HEK293 (cell line): ENCODE data around the gene GRHL3.

Experiments
- CTCF ChIA-PET: fragments of 350-600 bp; formaldehyde crosslinking; extraction: SDS; loops from one replicate; lab custom pipeline; 2021; ENCODE audit warnings: antibody characterized with exemption; lab: Yijun Ruan, JAX
- POLR2A ChIA-PET: fragments of 300-600 bp; formaldehyde crosslinking; extraction: SDS; loops from one replicate; lab custom pipeline; 2020; ENCODE audit warnings: antibody characterized with exemption, inconsistent platforms; lab: Yijun Ruan, JAX
- H3K27ac ChIP-seq: fragments of 200-500 bp; sonication (Bioruptor generic); 2 replicates; pipeline ENCODE4 v1.5.1; 2014; ENCODE audit warnings: low read depth, low read length, control low read depth, inconsistent platforms; ENCODE audit errors: extremely low read depth
- H3K36me3 ChIP-seq, 2 experiments: fragments of 200-500 bp in 1 of 2; sonication (Bioruptor generic) in 1 of 2; 1 replicate in 1 of 2; 2 replicates in 1 of 2; pipeline ENCODE4 v1.5.1; 2014 to 2017; ENCODE audit warnings: inconsistent platforms in 2 of 2, low read length in 2 of 2; ENCODE audit not compliant: control insufficient read depth in 2 of 2, insufficient read depth in 1 of 2
- H3K4me1 ChIP-seq: fragments of 200-500 bp; sonication (Bioruptor generic); 2 replicates; pipeline ENCODE4 v1.5.1; 2014; ENCODE audit warnings: mild to moderate bottlenecking, low read length, inconsistent platforms; ENCODE audit not compliant: control insufficient read depth, insufficient read depth
- H3K4me3 ChIP-seq: 2 replicates; pipeline ENCODE4 v1.5.1; 2011; ENCODE audit warnings: low read depth, mild to moderate bottlenecking, control low read depth, low read length, moderate library complexity
- H3K9me3 ChIP-seq: fragments of 200-500 bp; sonication (Bioruptor generic); 2 replicates; pipeline ENCODE4 v1.5.1; 2014; ENCODE audit warnings: low read depth, low read length, inconsistent platforms; ENCODE audit not compliant: control insufficient read depth, insufficient read depth
- ATF2 ChIP-seq: fragments of 450-650 bp; formaldehyde crosslinking; IDR thresholded peaks from 2 replicates; pipeline ENCODE4 v1.5.1; 2016; ENCODE audit warnings: missing biosample characterization, missing genetic modification characterization, low read depth
- HIC1 ChIP-seq: fragments of 450-650 bp; formaldehyde crosslinking; IDR thresholded peaks from 2 replicates; pipeline ENCODE4 v1.5.1; 2016; ENCODE audit warnings: missing biosample characterization, missing genetic modification characterization
- KLF7 ChIP-seq: fragments of 450-650 bp; formaldehyde crosslinking; IDR thresholded peaks from 2 replicates; pipeline ENCODE4 v1.5.1; 2016; ENCODE audit warnings: missing biosample characterization, missing genetic modification characterization, borderline replicate concordance
- SALL2 ChIP-seq: fragments of 450-650 bp; formaldehyde crosslinking; IDR thresholded peaks from 2 replicates; pipeline ENCODE4 v1.5.0; 2017; ENCODE audit warnings: missing biosample characterization, mild to moderate bottlenecking, missing genetic modification characterization, borderline replicate concordance
- SP2 ChIP-seq: fragments of 450-650 bp; formaldehyde crosslinking; IDR thresholded peaks from 2 replicates; pipeline ENCODE4 v1.5.1; 2016; ENCODE audit warnings: missing biosample characterization, missing genetic modification characterization
- SP7 ChIP-seq: fragments of 450-650 bp; formaldehyde crosslinking; IDR thresholded peaks from 2 replicates; pipeline ENCODE4 v1.5.1; 2016; ENCODE audit warnings: missing biosample characterization, missing genetic modification characterization
- TRIM28 ChIP-seq: IDR thresholded peaks from 2 replicates; pipeline ENCODE4 v1.6.1; 2011; ENCODE audit warnings: low read length, control low read depth, borderline replicate concordance
- ZBTB17 ChIP-seq: fragments of 450-650 bp; formaldehyde crosslinking; IDR thresholded peaks from 2 replicates; pipeline ENCODE4 v1.5.1; 2016; ENCODE audit warnings: missing biosample characterization, missing genetic modification characterization
- ZBTB48 ChIP-seq: fragments of 450-650 bp; formaldehyde crosslinking; IDR thresholded peaks from 2 replicates; pipeline ENCODE4 v1.5.1; 2016; ENCODE audit warnings: missing biosample characterization, missing genetic modification characterization
- ZEB2 ChIP-seq: fragments of 450-650 bp; formaldehyde crosslinking; IDR thresholded peaks from 2 replicates; pipeline ENCODE4 v1.5.1; 2016; ENCODE audit warnings: missing biosample characterization, missing genetic modification characterization
- ZNF138 ChIP-seq: fragments of 450-650 bp; formaldehyde crosslinking; IDR thresholded peaks from 2 replicates; pipeline ENCODE4 v1.5.1; 2016; ENCODE audit warnings: missing biosample characterization, missing genetic modification characterization, borderline replicate concordance
- ZNF2 ChIP-seq: fragments of 450-650 bp; formaldehyde crosslinking; IDR thresholded peaks from 2 replicates; pipeline ENCODE4 v1.5.1; 2016; ENCODE audit warnings: missing biosample characterization, missing genetic modification characterization
- ZNF354C ChIP-seq: fragments of 450-650 bp; formaldehyde crosslinking; IDR thresholded peaks from 2 replicates; pipeline ENCODE4 v1.5.1; 2016; ENCODE audit warnings: missing biosample characterization, missing genetic modification characterization, low read depth, borderline replicate concordance
- ZNF362 ChIP-seq: fragments of 450-650 bp; formaldehyde crosslinking; IDR thresholded peaks from 2 replicates; pipeline ENCODE4 v1.5.1; 2016; ENCODE audit warnings: missing biosample characterization, missing genetic modification characterization
- ZNF433 ChIP-seq: fragments of 450-650 bp; formaldehyde crosslinking; IDR thresholded peaks from 2 replicates; pipeline ENCODE4 v1.5.1; 2016; ENCODE audit warnings: missing biosample characterization, missing genetic modification characterization, low read depth
- ZNF548 ChIP-seq: fragments of 450-650 bp; formaldehyde crosslinking; IDR thresholded peaks from 2 replicates; pipeline ENCODE4 v1.5.1; 2016; ENCODE audit warnings: missing biosample characterization, missing genetic modification characterization
- ZNF555 ChIP-seq: fragments of 450-650 bp; formaldehyde crosslinking; conservative IDR thresholded peaks from 2 replicates; pipeline ENCODE4 v1.5.1; 2017; ENCODE audit warnings: missing biosample characterization, mild to moderate bottlenecking, missing genetic modification characterization, inconsistent platforms
- ZNF558 ChIP-seq: fragments of 450-650 bp; formaldehyde crosslinking; IDR thresholded peaks from 2 replicates; pipeline ENCODE4 v1.5.1; 2016; ENCODE audit warnings: missing biosample characterization, missing genetic modification characterization
- ZNF560 ChIP-seq: fragments of 450-650 bp; formaldehyde crosslinking; IDR thresholded peaks from 2 replicates; pipeline ENCODE4 v1.5.1; 2017; ENCODE audit warnings: missing biosample characterization, missing genetic modification characterization, borderline replicate concordance
- ZNF561 ChIP-seq: fragments of 450-650 bp; IDR thresholded peaks from 2 replicates; pipeline ENCODE4 v1.5.1; 2018; ENCODE audit warnings: missing biosample characterization, missing genetic modification characterization, borderline replicate concordance
- ZNF621 ChIP-seq: fragments of 450-650 bp; formaldehyde crosslinking; IDR thresholded peaks from 2 replicates; pipeline ENCODE4 v1.5.1; 2017; ENCODE audit warnings: missing biosample characterization, missing genetic modification characterization
- ZNF624 ChIP-seq: fragments of 450-650 bp; formaldehyde crosslinking; IDR thresholded peaks from 2 replicates; pipeline ENCODE4 v1.5.1; 2017; ENCODE audit warnings: missing biosample characterization, missing genetic modification characterization
- ZNF629 ChIP-seq: fragments of 450-650 bp; formaldehyde crosslinking; IDR thresholded peaks from 2 replicates; pipeline ENCODE4 v1.5.1; 2017; ENCODE audit warnings: missing biosample characterization, missing genetic modification characterization
- ZNF670 ChIP-seq: fragments of 450-650 bp; formaldehyde crosslinking; IDR thresholded peaks from 2 replicates; pipeline ENCODE4 v1.5.1; 2016; ENCODE audit warnings: missing biosample characterization, missing genetic modification characterization, low read depth
- ZNF677 ChIP-seq: fragments of 450-650 bp; IDR thresholded peaks from 2 replicates; pipeline ENCODE4 v1.5.0; 2018; ENCODE audit warnings: missing biosample characterization, mild to moderate bottlenecking, missing genetic modification characterization, moderate library complexity
- ZNF791 ChIP-seq: fragments of 450-650 bp; formaldehyde crosslinking; IDR thresholded peaks from 2 replicates; pipeline ENCODE4 v1.5.1; 2016; ENCODE audit warnings: missing biosample characterization, missing genetic modification characterization

GRHL3 gene

GRCh38 chr1:24343412-24344089 lies 24.4 kb downstream of the GRHL3 start:
- Histone ChIP-seq H3K4me1 (no peaks in the 10 kb centered on the region), H3K9me3 (no peaks in the 10 kb centered on the region), H3K4me3 (no peak overlapping the region), H3K27ac (no peak overlapping the region), H3K36me3 (no peaks in the 10 kb centered on the region)
- TF ChIP-seq SALL2 (tag by site-specific recombination) = no peak
- TF ChIP-seq TRIM28 = no peak
- TF ChIP-seq ZNF629 (tag by site-specific recombination) = no peak
- TF ChIP-seq ATF2 (tag by site-specific recombination) = no peak
- TF ChIP-seq ZNF677 (tag by site-specific recombination) = no peak
- no peak for TF ChIP-seq ZNF558 (tag by site-specific recombination)
- no peak for TF ChIP-seq SP7 (tag by site-specific recombination)
- TF ChIP-seq ZNF561 (tag by site-specific recombination) = no peak
- TF ChIP-seq ZNF791 (tag by site-specific recombination) = no peak
- no peak for TF ChIP-seq ZNF548 (tag by site-specific recombination)
- TF ChIP-seq ZNF624 (tag by site-specific recombination) = no peak
- no peak for TF ChIP-seq ZNF354C (tag by site-specific recombination)
- TF ChIP-seq ZNF138 (tag by site-specific recombination) = no peak
- TF ChIP-seq ZBTB48 = no peak
- POLR2A ChIA-PET = interaction anchor here (0.9 kb wide), 1 partner anchor 25 kb away, joined by 8 read pairs; the partner anchor contains the start of gene GRHL3
- CTCF ChIA-PET = no interaction called here

- no peaks in the 10 kb centered on the region for H3K9me3 ChIP-seq
- no peak for TF ChIP-seq ZNF560
- TF ChIP-seq ZEB2 (tag by site-specific recombination) = peak; percentile 58
- no peak for TF ChIP-seq ZNF433
- peak; percentile 58 for TF ChIP-seq ZNF362 (tag by site-specific recombination)
- POLR2A ChIA-PET = interaction anchor here (0.6 kb wide), 1 partner anchor 73 kb away, joined by 3 read pairs; no protein-coding TSS in a partner anchor
- no peak overlapping the region for H3K4me3 ChIP-seq
- no peak overlapping the region for H3K27ac ChIP-seq
- CTCF ChIA-PET = no interaction called here
- peaks cover 0 to 4% of the 10 kb centered on the region in 2 experiments; a peak in 1 of 3 replicates for H3K36me3 ChIP-seq
- no peaks in the 10 kb centered on the region for H3K4me1 ChIP-seq
These were observed 25.1 kb downstream of the GRHL3 start for GRCh38 chr1:24344090-24344742.

- no peaks in the 10 kb centered on the region for H3K9me3 ChIP-seq
- no peak overlapping the region for H3K27ac ChIP-seq
- POLR2A ChIA-PET = no interaction called here
- H3K36me3 ChIP-seq = peaks cover 0 to 9% of the 10 kb centered on the region in 2 experiments; a peak in 1 of 3 replicates
- no peaks in the 10 kb centered on the region for H3K4me1 ChIP-seq
- CTCF ChIA-PET = interaction anchor here (0.5 kb wide), 1 partner anchor 62 kb away, joined by 3 read pairs; no protein-coding TSS in a partner anchor
- H3K4me3 ChIP-seq = no peak overlapping the region
- peak; percentile 84 for TF ChIP-seq ZEB2 (tag by site-specific recombination)
- no peak for TF ChIP-seq KLF7 (tag by site-specific recombination)
- TF ChIP-seq ZNF555 (tag by site-specific recombination) = no peak
- TF ChIP-seq HIC1 (tag by site-specific recombination) = peak; percentile 46; the same call in 1 of the 2 replicates
- no peak for TF ChIP-seq ZNF2 (tag by site-specific recombination)
- TF ChIP-seq SP2 (tag by site-specific recombination) = no peak
- TF ChIP-seq ZNF624 (tag by site-specific recombination) = no peak
- TF ChIP-seq ZNF621 = no peak
- 0 out of 2 replicates have a peak, but pooled peaks have one; percentile 12 for TF ChIP-seq ZBTB17 (tag by site-specific recombination)
- TF ChIP-seq ZNF670 = no peak
These were observed 26.2 kb downstream of the GRHL3 start for GRCh38 chr1:24345334-24345733.
